Gastroesophageal sphincter (tissue), 4 donors: ENCODE results near the gene NINL. TPM values are rescaled to one million over a fixed set of nuclear protein-coding genes. Genes with fewer than 3 reads are reported as not detected.

ENCODE experiments used
- ATAC-seq: fragments of 150-250 bp; one replicate; pipeline ENCODE4 v1.9.1; 2016; ENCODE audit warnings: mild to moderate bottlenecking, moderate library complexity
- H3K27ac ChIP-seq, 4 donors: fragments of 200-600 bp; sonication (generic) in 3 of 4; 1 replicate in 3 of 4; 2 replicates in 1 of 4; pipeline ENCODE4 v1.5.1; 2016 to 2019
- H3K27me3 ChIP-seq: fragments of 200-600 bp; sonication (generic); one replicate; pipeline ENCODE4 v1.5.1; 2019
- H3K36me3 ChIP-seq, 2 donors: fragments of 200-600 bp; sonication (generic); one replicate each; pipeline ENCODE4 v1.5.1; 2019; ENCODE audit warnings: control low read depth in 1 of 2
- H3K4me1 ChIP-seq, 3 donors: fragments of 200-600 bp; sonication (generic); 1 replicate in 2 of 3; 2 replicates in 1 of 3; pipeline ENCODE4 v1.5.1; 2016 to 2019; ENCODE audit warnings: control low read depth in 2 of 3
- H3K4me3 ChIP-seq, 2 donors: fragments of 200-600 bp; sonication (generic); one replicate each; pipeline ENCODE4 v1.5.1; 2019; ENCODE audit warnings: mild to moderate bottlenecking in 1 of 2, moderate library complexity in 1 of 2
- H3K9me3 ChIP-seq, 3 donors: fragments of 200-600 bp; sonication (generic); one replicate each; pipeline ENCODE4 v1.5.1; 2017 to 2019; ENCODE audit warnings: control low read depth in 2 of 3
- EP300 ChIP-seq: sonication (generic); formaldehyde crosslinking; IDR thresholded peaks from one replicate; pipeline ENCODE4 v1.6.1; 2017; ENCODE audit warnings: antibody characterized with exemption, mild to moderate bottlenecking
- POLR2A ChIP-seq, 2 donors: fragments of 450-650 bp; IDR thresholded peaks; one replicate each; pipeline ENCODE4 v1.6.1; 2017; ENCODE audit warnings: antibody characterized with exemption in 2 of 2, mild to moderate bottlenecking in 2 of 2, moderate library complexity in 1 of 2
- POLR2AphosphoS5 ChIP-seq: sonication (generic); formaldehyde crosslinking; IDR thresholded peaks from one replicate; pipeline ENCODE4 v1.6.1; 2017; ENCODE audit warnings: antibody characterized with exemption
- WGBS, 2 donors: methylation state at CpG; one replicate each; pipeline ENCODE4 v1.1.5; 2018; ENCODE audit warnings: low coverage in 1 of 2; 5-methylcytosine and 5-hydroxymethylcytosine counted together
- total RNA-seq, 4 donors: library from RNA; depleted of rRNA; stranded (reverse); fragments of >200 nt; gene quantifications; one replicate each; pipeline ENCODE4 v1.1.0, GENCODE V29; 2016
- TF ChIP-seq, protein P1 (sequence below), 4 experiments: fragments of 200-600 bp in 2 of 4; fragments of 450-650 bp in 2 of 4; sonication (generic) in 1 of 4; IDR thresholded peaks; one replicate each; pipeline ENCODE4 v1.5.1; 2017 to 2019; ENCODE audit warnings: antibody characterized with exemption in 4 of 4, mild to moderate bottlenecking in 2 of 4, moderate library complexity in 2 of 4

Gene NINL
- total RNA-seq, 4 donors from 2014 or later: 4.2 to 7.5 (median 5.8) TPM

- ATAC-seq: no peak
- H3K27me3 ChIP-seq: no peaks in the 10 kb centered on the region
- TF ChIP-seq, protein P1, sequence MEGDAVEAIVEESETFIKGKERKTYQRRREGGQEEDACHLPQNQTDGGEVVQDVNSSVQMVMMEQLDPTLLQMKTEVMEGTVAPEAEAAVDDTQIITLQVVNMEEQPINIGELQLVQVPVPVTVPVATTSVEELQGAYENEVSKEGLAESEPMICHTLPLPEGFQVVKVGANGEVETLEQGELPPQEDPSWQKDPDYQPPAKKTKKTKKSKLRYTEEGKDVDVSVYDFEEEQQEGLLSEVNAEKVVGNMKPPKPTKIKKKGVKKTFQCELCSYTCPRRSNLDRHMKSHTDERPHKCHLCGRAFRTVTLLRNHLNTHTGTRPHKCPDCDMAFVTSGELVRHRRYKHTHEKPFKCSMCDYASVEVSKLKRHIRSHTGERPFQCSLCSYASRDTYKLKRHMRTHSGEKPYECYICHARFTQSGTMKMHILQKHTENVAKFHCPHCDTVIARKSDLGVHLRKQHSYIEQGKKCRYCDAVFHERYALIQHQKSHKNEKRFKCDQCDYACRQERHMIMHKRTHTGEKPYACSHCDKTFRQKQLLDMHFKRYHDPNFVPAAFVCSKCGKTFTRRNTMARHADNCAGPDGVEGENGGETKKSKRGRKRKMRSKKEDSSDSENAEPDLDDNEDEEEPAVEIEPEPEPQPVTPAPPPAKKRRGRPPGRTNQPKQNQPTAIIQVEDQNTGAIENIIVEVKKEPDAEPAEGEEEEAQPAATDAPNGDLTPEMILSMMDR (IDR thresholded peaks at IDR 0.05): no peak
- no peak for TF ChIP-seq EP300
- no peak for TF ChIP-seq POLR2AphosphoS5
- TF ChIP-seq POLR2A (IDR thresholded peaks at IDR 0.05): no peak
- H3K4me3 ChIP-seq: no peak overlapping the region
- H3K4me1 ChIP-seq: peaks cover 4 to 28% (median 7%) of the 10 kb centered on the region in 3 donors
- no peaks in the 10 kb centered on the region for H3K36me3 ChIP-seq
- WGBS, 2 donors: 0% methylated on average over 1 of the region's 3 CpGs; no CpG with 5 or more reads in 1 of the 2 donors
- no peaks in the 10 kb centered on the region for H3K9me3 ChIP-seq
- H3K27ac ChIP-seq: no peak overlapping the region
These were observed 37.3 kb downstream of the NINL start for GRCh38 chr20:25547999-25548398.

- H3K27ac ChIP-seq: no peak overlapping the region
- TF ChIP-seq, protein P1 (IDR thresholded peaks at IDR 0.05): no peak
- TF ChIP-seq EP300 (no peak), POLR2A (IDR thresholded peaks at IDR 0.05) (no peak), POLR2AphosphoS5 (no peak)
- no peaks in the 10 kb centered on the region for H3K27me3 ChIP-seq
- ATAC-seq: no peak
- H3K4me1 ChIP-seq: peaks cover 4 to 28% (median 7%) of the 10 kb centered on the region in 3 donors
- 68% methylated on average over 4 of the region's 4 CpGs; no CpG with 5 or more reads in 1 of the 2 donors for WGBS, 2 donors
- H3K4me3 ChIP-seq: no peak overlapping the region
- no peaks in the 10 kb centered on the region for H3K9me3 ChIP-seq
- H3K36me3 ChIP-seq: no peaks in the 10 kb centered on the region
These were observed 38.3 kb downstream of the NINL start for GRCh38 chr20:25547063-25547462.

- TF ChIP-seq, protein P1 (IDR thresholded peaks at IDR 0.05): no peak
- no peak for TF ChIP-seq POLR2A (IDR thresholded peaks at IDR 0.05)
- no peak for TF ChIP-seq EP300
- TF ChIP-seq POLR2AphosphoS5: no peak
- Histone ChIP-seq H3K36me3 (no peaks in the 10 kb centered on the region), H3K4me3 (no peak overlapping the region), H3K27ac (no peak overlapping the region), H3K4me1 (peaks cover 4 to 28% (median 7%) of the 10 kb centered on the region in 3 donors), H3K27me3 (no peaks in the 10 kb centered on the region), H3K9me3 (no peaks in the 10 kb centered on the region)
- 85 to 88% methylated on average over 2 to 4 of the region's 4 CpGs for WGBS, 2 donors
- no peak for ATAC-seq
These were observed 39.3 kb downstream of the NINL start for GRCh38 chr20:25546048-25546447.

- Histone ChIP-seq H3K4me1 (peaks cover 3 to 30% (median 6%) of the 10 kb centered on the region in 3 donors), H3K27ac (no peak overlapping the region), H3K9me3 (no peaks in the 10 kb centered on the region), H3K4me3 (no peak overlapping the region), H3K27me3 (no peaks in the 10 kb centered on the region), H3K36me3 (no peaks in the 10 kb centered on the region)
- ATAC-seq: no peak
- TF ChIP-seq POLR2AphosphoS5 (no peak), EP300 (no peak), POLR2A (IDR thresholded peaks at IDR 0.05) (no peak)
- TF ChIP-seq, protein P1 (IDR thresholded peaks at IDR 0.05): no peak
- 66 to 72% methylated on average over 3 of the region's 3 CpGs for WGBS, 2 donors
These were observed 40.2 kb downstream of the NINL start for GRCh38 chr20:25545171-25545570.

- Histone ChIP-seq H3K4me3 (no peak overlapping the region), H3K9me3 (no peaks in the 10 kb centered on the region), H3K27me3 (no peaks in the 10 kb centered on the region), H3K27ac (no peak overlapping the region), H3K4me1 (peaks cover 0 to 30% (median 5%) of the 10 kb centered on the region in 3 donors), H3K36me3 (no peaks in the 10 kb centered on the region)
- 71% methylated on average over 1 of the region's 1 CpG; no CpG with 5 or more reads in 1 of the 2 donors for WGBS, 2 donors
- no peak for ATAC-seq
- TF ChIP-seq POLR2A (IDR thresholded peaks at IDR 0.05): no peak
- TF ChIP-seq EP300: no peak
- TF ChIP-seq, protein P1 (IDR thresholded peaks at IDR 0.05): no peak
- no peak for TF ChIP-seq POLR2AphosphoS5
These were observed 40.6 kb downstream of the NINL start for GRCh38 chr20:25544734-25545133.
